NK-92 (cell line): ENCODE results near the gene TSPAN31.
A peak's percentile ranks its signal among the peaks of the same experiment; 100 is the strongest.
"Not testable (repeated sequence)": the region's sequence is repeated elsewhere in the genome, so short reads cannot be mapped to it uniquely, and the experiment has no call there.

ENCODE experiments used
- DNase-seq: peaks from one replicate; lab custom pipeline; 2025; ENCODE audit not compliant: unreplicated experiment; lab: John Stamatoyannopoulos, UW

Gene TSPAN31, protein sequence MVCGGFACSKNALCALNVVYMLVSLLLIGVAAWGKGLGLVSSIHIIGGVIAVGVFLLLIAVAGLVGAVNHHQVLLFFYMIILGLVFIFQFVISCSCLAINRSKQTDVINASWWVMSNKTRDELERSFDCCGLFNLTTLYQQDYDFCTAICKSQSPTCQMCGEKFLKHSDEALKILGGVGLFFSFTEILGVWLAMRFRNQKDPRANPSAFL

DNA sequence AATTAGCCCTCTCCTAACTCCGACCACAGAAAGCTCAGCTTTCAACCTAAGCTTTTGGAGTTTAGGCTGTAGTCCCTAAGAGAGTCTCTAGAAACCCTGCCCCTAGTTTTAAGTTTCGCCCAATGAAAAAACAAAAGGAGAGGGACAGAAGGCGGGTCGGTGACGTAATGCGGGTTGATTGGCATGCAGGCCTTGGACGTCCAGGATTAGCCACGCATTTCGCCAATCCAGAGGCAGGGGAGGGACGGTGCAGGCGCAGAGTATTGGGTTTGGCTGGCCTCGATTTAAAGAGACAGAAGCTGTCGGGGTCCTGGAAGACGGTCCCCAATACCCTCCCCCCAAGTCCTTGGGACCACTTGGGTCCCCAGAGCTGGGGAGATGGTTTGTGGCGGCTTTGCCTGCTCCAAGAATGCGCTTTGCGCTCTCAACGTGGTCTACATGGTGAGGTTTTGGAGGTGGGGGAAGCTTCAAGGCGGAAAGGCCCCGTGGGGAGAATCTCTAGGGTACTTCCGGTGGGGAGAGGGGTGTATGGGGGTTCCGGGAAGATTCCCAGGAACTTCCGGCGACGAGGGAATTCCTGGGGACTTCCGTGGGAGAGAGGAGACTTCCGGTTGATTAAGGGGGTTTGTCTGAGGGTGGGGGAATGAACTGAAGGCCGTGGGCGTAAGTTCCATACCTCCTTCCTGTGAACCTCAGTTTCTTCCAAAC is at the start of gene TSPAN31:
Gene TSPAN31, plus strand, starts transcription at position 263 of the 708 bp plus-strand sequence. Its CDS starts 116 bp downstream, at position 379.
- DNase-seq: peak; percentile 68

DNA sequence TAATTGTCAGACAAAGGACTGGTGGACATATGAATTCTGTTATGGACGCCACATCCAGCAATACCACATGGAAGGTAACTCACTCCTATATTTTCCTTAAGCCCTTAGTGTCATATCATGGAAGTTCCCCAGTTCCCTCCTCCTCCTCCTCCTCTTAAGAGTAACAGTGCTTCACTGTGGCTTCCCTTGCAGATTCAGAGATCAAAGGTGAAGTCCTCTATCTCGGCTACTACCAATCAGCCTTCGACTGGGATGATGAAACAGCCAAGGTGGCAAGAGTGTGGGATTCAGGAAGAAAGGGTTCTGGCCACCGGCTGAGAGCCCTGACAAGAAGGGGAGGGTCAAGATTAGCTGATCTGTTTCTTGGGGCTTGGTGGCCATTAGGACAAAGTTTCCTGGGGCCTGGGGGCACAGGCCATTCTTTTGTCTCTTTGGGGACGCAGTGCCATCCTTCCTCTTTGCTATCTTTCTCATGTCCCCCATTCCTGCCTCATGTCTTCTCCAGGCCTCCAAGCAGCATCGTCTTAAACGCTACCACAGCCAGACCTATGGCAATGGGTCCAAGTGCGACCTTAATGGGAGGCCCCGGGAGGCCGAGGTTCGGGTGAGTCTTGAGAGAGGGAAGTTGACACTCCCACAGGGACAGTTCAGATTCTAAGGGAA is 48.9 kb upstream of the TSPAN31 start:
- DNase-seq: no peak

- no peak for DNase-seq
These were observed 47.8 kb upstream of the TSPAN31 start for GRCh38 chr12:57697076-57697475.

GRCh38 chr12:57698414-57698813 is 46.4 kb upstream of the TSPAN31 start:
- DNase-seq: no peak

- DNase-seq: no peak
These were observed 44.5 kb upstream of the TSPAN31 start for GRCh38 chr12:57700317-57700716.

DNA sequence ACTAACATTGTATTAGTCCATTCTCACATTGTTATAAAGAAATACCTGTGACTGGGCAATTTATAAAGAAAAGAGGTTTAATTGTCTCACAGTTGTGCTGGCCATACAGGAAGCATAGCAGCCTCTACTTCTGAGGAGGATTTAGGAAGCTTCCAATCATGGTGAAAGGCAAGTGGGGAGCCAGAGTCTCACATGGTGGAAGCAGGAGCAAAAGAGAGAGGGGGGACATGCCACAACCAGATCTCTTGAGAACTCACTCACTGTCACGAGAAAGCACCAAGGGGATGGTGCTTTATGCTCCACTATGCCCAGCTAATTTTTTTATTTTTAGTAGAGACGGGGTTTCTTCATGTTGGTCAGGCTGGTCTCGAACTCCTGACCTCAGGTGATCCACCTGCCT is 37.6 kb upstream of the TSPAN31 start:
- DNase-seq: no peak

DNA sequence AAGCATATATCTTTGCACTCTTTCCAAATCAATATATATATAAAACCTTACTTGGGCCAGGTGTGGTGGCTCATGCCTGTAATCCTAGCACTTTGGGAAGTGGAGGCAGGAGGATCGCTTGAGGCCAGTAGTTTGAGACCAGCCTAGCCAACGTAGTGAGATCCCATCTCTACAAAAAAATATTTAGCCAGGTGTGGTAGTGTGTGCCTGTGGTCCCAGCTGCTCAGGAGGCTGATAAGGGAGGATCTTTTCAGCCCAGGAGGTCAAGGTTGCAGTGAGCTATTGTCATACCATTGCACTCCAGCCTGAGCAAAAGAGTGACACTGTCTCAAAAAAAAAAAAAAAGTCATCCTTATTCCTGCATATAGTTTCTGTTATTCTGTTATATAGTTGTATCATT is 36.5 kb upstream of the TSPAN31 start:
- DNase-seq: no peak

DNA sequence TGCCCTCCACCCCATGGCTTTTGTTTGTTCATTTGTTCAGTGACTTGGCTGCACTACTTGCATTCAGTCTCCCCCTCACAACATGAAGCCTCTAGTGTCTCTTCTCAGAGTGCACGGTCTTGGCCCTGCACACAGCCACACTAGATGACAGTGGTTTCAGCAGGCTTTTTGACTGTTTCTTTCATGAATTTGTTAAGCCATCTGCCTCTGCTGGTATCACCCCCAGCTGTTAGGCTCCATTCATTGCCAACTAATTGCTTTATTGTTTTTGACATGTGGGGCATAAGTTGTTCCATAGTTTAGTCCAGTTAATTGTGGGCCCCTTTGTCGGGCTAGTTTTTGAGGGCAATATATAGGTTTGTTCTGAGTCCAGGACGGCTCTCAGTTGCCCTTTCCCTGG is 32.1 kb upstream of the TSPAN31 start:
- no peak for DNase-seq

DNA sequence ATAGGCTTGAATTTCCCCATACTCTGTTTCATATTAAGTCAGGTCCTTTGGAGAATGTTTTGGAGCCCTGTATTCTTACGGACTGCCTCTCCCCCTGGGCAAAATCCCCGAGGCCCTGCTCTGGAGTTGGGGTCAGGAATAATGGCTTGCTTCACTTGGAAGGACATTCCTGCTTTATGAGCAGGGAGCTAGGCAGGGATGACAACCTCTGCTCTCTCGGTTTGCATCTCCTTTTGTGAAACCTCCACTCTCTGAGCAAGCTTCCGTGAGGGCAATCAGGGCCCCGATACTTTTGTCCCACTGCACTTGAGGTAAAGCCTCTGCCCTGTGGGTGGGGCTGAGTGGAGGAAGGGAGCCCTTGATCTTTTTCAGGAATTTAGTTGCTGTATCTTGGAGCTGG is 31.6 kb upstream of the TSPAN31 start:
- no peak for DNase-seq

DNA sequence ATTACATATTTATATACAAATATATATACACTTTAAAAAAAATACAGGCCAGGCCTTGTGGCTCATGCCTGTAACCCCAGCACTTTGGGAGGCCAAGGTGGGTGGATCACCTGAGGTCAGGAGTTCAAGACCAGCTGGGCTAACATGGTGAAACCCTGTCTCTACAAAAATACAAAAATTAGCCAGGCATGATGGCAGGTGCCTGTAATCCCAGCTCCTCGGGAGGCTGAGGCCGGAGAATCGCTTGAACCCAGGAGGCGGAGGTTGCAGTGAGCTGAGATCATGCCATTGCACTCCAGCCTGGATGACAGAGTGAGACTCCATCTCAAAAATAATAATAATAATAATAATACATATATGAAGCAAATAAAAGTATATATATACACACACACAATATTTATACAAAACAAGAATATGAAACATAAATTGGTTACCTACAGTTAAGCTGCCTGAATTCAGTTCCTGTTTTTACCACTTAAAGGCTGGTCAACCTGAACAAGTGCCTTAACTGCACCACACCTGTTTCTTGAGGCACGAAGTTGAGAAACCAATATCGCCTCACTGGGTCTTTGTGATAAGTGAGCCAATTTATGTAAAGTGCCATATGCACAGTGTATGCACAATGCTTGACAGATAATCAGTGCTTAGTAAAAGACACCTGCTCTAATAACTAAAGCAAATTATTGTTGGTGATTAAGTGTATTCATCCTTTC is 29.6 kb upstream of the TSPAN31 start:
- DNase-seq: not testable (repeated sequence)

GRCh38 chr12:57715786-57716185 is 29.1 kb upstream of the TSPAN31 start:
- DNase-seq: no peak

GRCh38 chr12:57716305-57716704 is 28.5 kb upstream of the TSPAN31 start:
- no peak for DNase-seq

DNA sequence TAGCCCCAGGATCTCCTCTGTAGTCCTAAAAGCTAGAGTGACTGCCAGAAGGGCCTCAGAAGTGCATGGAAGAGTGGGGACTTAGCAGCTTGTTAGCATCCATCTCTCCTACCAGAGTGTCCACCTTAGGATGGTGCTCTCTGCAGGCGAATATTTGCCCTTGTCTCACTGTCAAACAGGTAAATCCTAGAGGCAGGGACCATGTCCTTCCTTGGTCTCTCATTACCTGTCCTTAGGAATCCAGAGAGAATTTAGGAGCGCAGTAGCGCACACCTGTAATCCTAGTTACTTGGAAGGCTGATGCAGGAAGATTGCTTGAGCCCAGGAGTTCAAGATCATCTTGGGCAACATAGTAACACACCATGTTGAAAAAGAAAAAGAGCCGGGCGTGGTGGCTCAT is 27.7 kb upstream of the TSPAN31 start:
- DNase-seq: no peak

DNA sequence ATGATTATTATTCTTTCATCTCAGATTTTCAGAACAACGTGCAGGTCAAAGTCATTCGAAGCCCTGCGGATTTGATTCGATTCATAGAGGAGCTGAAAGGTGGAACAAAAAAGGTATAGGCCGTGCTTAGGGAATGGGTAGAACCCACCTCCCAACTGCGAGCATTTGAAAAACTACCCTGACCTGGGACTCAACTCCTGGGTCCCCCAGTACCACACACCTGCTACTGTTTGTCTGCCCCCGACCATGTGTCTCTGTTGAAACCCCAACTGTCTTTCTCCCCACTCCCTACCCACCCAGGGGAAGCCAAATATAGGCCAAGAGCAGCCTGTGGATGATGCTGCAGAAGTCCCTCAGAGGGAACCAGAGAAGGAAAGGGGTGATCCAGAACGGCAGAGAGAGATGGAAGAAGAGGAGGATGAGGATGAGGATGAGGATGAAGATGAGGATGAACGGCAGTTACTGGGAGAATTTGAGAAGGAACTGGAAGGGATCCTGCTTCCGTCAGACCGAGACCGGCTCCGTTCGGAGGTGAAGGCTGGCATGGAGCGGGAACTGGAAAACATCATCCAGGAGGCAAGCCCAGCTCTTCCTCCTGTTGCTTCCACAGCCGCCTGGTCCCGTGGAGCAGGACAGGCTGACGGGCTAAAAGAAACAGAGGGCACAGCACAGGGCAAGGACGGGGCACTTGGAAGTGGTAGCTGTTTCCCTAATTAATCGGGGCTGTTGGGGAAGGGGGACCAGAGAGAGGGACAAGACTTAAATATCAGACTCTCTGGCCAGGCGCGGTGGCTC is 26.8 kb upstream of the TSPAN31 start:
- DNase-seq: no peak

- DNase-seq: no peak
These were observed 26.0 kb upstream of the TSPAN31 start for GRCh38 chr12:57718641-57719528.

GRCh38 chr12:57719777-57720605 is 24.8 kb upstream of the TSPAN31 start:
- no peak for DNase-seq

- no peak for DNase-seq
These were observed 23.9 kb upstream of the TSPAN31 start for GRCh38 chr12:57720606-57721595.
